Activated CD4-positive, alpha-beta T cell treated with anti-CD3 and anti-CD28 coated beads for 1 hour (primary cell): ENCODE results near the gene STK24.
"Not testable (repeated sequence)": the region's sequence is repeated elsewhere in the genome, so short reads cannot be mapped to it uniquely, and the experiment has no call there.

Source experiments
- DNase-seq: peaks from one replicate; pipeline ENCODE4 v3.0.0-alpha.2; 2020

Gene STK24

DNA sequence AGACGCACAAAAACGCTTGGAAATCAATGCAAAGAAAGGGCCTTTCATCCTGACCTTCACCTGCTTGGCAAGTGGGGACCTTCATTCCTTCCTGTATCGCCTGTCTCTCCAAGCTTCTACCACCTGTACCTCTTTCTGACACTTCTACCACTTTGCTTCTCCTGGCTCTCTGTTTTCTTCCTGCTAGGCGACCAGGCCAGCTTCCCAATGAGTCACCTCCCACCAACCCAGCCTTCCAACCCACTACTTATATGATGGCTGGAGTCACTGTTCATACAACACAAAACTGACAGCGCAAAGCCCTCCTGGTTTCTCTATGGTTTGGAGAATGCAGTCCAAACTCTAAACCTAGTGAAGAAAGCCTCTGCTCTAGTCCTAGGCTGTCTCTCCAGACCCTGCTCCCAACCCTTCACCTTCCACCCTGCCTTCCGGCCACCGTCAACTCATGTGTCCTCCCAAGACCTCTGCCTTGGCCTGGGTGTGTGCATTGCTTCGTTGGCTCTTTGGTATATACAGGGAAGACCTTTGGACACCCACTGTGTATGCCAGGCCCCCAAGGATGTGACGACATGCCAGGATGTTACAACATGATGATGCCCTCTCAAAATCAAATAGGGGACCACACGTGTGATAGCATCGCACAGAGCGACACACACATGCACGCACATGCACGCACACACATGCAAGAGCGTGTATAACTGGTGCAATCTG is 148.5 kb downstream of the STK24 start:
- DNase-seq = no peak

DNA sequence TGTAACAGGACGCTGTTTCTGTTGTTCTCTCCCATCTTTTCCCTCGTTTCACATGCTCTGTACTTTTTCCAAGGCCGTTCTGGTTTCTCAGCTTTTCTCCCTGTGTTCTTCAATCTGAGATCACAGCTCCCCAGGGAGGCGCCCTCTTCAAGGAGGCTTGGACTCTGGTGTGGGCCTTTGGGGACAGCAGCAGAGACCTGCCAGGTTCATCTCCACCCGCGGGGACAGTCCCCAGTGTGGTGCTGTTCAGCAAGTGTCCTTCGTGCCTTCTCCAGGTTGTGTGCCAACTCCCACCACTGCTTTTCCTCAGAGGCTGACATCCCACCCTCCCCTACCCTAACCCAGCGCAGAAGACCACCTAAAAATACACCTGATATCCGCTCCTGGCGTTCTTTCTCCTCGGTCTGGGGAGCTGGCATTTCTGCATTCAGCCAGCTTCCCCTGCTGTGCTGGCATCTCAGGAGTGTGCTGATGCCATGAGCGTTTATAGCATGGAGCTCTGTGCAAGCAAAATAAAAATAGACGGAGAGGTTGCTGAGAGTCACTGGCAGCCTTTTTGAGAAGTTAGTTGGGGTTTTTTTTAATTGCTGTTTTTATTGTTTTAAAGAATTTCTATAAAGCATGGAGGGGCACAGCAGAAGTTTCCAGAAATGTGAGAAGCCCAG is 149.4 kb downstream of the STK24 start:
- no peak for DNase-seq

- no peak for DNase-seq
Observed at GRCh38 chr13:98423417-98423816, 153.5 kb downstream of the STK24 start.

GRCh38 chr13:98422046-98422445 is 154.9 kb downstream of the STK24 start:
- DNase-seq = no peak

DNA sequence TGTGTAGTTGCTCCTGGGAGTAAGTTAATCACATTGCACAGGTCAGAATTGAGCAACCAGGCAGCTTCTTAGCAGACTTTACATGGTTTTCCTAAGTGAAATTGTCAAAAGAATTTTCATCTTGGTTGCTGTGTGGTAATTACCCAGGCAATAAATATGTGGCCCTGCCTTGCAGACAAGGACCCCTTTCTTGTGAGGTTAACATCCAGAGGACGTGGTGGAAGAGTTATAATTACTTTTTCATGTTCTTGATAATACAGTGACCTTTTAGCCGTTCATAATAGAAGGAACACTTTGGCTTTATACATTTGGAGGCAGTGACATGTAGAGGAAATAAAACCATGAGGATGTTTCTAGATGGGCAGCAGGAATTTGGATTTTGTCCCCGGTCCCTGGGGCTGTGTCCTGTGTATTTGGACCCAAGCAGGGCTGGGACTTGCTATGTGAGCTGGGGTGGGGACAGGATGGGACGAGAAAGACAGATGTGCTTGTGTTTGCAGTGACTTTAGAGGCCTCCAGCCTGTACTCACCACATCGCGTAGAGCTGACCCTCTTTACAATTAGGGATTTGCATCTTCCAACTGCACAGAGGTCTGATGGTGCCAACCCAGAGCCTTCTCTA is 156.2 kb downstream of the STK24 start:
- DNase-seq = no peak

- DNase-seq = no peak
Observed at GRCh38 chr13:98419786-98420553, 156.9 kb downstream of the STK24 start.

- no peak for DNase-seq
Observed at GRCh38 chr13:98416408-98416807, 160.5 kb downstream of the STK24 start.

DNA sequence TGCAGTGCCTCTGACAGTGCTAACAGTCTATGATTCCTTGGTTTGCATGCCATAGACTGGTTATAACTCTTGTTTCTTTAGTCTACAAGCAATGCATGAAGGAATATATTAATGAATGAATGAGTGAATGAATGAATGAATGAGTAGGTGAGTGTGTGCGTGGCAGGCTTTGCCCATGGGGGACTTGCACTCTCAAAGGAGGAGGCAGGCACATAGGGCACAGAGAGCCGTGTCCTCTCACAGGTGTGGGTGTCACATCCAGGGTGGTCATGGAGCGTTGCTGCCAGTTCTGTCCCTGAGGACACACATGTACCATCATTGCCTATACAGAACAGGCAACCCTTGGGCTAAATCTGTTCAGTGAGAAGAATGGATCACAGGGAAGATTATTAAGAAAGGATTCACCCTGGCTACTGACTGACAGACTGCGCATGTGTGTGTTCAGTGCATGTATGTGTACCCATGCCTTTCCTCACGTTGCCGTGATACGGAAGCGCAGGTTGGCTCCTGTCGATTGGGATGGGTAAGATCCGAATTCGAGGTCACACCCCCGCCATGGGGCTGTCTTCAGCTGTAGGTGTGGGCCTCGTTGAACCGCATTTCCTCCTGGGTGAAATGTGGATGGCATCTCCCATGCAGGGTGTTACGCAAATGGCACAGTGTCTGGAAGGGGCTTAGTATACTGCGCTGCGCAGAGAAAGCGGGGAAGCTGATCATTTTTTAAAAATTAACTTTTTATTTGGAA is 161.4 kb downstream of the STK24 start:
- DNase-seq = no peak

DNA sequence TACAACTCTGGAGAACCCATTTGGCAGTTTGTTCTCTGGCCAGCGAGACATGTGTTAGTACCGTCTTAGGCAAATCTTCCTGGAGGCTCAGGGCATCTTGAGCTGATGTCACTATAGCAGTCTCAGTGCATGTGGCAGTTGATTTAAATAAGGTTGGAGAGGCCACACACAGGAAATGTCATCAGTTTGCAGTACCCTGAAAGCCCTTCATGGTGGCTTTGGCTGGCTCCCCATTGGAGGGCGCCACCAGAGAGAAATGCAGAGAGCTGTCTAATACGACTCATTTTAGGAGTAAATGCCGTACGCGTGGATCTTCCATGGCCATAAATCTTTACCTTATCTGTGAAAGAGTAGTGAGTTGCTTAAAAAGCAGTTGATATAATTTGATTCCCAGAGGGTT is 163.1 kb downstream of the STK24 start:
- DNase-seq = no peak

- DNase-seq = not testable (repeated sequence)
Observed at GRCh38 chr13:98413278-98413677, 163.6 kb downstream of the STK24 start.

DNA sequence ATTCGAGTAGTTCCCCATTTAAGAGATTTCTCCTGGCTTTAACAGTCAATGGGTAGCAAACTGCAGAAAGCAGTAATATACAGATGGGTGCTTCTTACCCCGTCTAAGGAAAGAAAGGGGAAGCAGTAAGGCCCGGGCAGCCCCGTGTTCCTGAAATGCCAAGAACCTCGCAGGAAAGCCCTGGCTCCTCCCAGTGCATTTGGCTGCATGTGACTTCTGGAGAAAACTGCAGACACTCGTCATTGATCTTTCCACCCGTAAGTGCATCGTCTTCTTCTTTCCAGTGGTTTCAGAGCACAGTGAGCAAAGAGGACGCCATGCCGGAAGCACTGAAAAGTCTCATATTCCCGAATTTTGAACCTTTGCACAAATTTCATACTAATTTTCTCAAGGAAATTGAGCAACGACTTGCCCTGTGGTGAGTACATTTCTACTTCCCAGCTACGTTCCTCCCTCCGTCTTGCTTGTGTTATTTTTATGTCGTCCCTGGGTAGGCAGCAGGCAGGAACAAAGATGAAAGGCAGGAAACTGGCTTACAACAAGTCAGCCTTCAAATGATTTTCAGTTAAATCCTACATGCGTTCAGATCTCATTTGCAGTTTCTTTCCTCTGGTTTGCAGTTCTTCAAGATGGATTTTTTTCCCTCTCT is 165.2 kb downstream of the STK24 start:
- no peak for DNase-seq

- no peak for DNase-seq
Observed at GRCh38 chr13:98411013-98411412, 165.9 kb downstream of the STK24 start.

GRCh38 chr13:98410612-98411011 is 166.3 kb downstream of the STK24 start:
- DNase-seq = no peak

DNA sequence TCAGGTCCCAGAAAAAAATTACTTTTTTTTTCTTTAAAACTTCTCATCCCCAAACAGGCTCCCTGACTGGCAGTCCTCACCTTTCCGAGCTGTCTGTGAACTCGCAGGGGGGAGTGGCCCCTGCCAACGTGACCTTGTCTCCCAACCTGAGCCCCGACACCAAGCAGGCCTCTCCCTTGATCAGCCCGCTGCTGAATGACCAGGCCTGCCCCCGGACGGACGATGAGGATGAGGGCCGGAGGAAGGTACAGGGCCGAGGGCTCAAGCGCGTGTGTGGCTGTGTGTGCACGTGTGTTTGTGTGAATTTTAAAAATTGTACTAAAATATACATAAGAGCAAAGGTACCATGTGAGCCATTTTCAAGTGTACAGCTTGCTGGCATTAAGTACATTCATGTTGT is 167.6 kb downstream of the STK24 start:
- no peak for DNase-seq

GRCh38 chr13:98407575-98407974 is 169.3 kb downstream of the STK24 start:
- DNase-seq = no peak

- no peak for DNase-seq
Observed at GRCh38 chr13:98406971-98407370, 169.9 kb downstream of the STK24 start.

- no peak for DNase-seq
Observed at GRCh38 chr13:98406427-98406826, 170.5 kb downstream of the STK24 start.

DNA sequence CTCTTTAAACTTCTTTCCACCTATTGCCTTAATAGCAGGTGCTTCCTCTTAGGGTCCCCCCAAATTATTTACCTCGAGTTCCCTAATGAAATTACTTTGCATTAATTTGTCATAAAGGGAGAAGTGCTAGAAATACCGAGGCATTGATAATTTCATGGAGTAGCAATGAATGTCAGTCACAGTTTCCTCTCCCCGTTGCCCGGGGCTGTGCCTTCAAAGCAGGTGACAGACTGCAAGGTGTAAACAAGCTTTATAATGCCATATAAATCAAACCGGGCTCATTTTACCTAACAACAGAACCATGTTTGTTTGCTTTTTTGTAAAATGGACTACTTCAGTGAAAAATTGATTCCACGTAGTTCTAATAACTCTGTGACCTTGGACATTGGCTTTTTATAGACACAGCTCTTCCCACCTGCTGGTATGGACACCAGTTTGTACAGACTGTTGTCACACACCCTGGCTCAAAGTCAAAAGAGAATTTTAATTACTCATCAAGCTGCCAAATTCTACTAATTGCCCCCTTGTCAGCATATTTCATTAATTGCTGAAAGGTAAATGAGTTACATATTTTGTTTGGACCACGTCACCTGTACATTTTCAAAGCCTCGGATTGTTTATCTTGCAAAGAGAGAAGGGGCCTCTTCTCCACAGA is 171.1 kb downstream of the STK24 start:
- DNase-seq = no peak

GRCh38 chr13:98405107-98405571 is 171.8 kb downstream of the STK24 start:
- DNase-seq = no peak

- DNase-seq = no peak
Observed at GRCh38 chr13:98403076-98403475, 173.8 kb downstream of the STK24 start.

DNA sequence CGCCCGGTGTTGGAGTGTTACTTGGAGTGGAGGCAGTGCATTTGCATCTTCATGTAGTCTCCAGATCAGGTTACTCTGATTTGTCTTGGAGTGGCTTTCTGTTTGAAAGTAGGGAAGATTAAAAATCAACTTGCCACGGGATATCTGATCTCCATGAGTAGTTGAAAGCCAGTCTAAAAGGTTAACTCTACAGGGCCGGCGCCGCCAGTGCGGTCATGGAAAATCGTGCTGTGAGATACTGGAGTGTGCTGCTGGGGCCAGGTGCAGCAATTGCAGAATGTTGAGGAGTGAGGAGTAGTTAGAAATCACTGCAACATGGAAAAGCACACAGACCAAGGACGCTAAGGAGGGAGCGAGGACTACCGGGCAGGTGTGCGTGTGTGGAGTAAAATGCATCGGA is 175.0 kb downstream of the STK24 start:
- DNase-seq = no peak

GRCh38 chr13:98399756-98400155 is 177.2 kb downstream of the STK24 start:
- DNase-seq = no peak
